CD4-positive, alpha-beta T cell treated with Interleukin-4 for 1 hour (primary cell): ENCODE measurements around the gene KIF3B.
"Not testable (repeated sequence)": the region's sequence is repeated elsewhere in the genome, so short reads cannot be mapped to it uniquely, and the experiment has no call there.

Experiments used
- DNase-seq, 2 donors: peaks; one replicate each; pipeline ENCODE4 v3.0.0-alpha.2; 2020 to 2022

KIF3B gene

DNA sequence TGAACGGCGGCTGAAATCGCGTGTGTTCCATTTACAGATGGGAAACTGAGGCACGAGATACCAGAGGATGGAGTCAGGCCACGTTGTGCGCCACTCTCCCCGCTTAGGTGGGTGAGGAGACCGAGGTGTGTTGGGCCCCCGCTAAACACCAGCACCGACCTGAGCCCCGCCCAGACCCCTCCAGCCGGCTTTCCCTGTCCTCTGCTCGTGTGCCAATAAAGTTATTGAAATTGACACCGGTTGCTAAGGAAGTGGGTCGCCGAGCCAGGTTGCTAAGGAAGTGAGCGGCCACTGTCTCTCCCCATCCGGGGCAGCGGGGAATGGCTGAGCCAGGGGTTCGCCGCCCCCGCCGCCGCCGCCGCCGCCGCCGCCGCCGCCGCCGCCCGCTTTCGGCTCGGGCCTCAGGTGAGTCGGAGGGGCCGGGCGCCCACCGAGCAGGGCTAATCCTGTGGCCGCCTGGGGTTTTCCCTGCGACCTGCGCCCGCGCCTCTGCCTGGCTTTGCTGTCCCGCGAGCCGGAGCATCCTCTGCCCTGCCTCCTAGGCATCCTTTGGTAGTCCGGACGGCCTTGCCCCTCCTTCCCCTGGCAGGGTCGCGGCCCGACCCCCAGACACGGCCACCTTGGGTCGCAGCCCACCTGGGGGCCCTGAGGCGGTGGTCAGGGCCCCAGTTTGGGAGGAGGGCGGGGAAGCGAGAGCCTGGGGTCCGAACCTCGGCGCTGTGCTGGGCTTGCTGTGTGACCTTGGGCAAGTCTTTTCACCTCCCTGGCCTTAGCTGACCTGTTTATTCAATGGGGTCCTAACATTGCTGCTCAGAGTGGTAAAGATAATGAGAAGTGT lies at the start of gene KIF3B:
Gene KIF3B, plus strand, starts transcription at position 291 of the 838 bp plus-strand sequence. CDS start 32,127 bp downstream, outside the sequence.
- peak; percentile 90 to 92 for DNase-seq

DNA sequence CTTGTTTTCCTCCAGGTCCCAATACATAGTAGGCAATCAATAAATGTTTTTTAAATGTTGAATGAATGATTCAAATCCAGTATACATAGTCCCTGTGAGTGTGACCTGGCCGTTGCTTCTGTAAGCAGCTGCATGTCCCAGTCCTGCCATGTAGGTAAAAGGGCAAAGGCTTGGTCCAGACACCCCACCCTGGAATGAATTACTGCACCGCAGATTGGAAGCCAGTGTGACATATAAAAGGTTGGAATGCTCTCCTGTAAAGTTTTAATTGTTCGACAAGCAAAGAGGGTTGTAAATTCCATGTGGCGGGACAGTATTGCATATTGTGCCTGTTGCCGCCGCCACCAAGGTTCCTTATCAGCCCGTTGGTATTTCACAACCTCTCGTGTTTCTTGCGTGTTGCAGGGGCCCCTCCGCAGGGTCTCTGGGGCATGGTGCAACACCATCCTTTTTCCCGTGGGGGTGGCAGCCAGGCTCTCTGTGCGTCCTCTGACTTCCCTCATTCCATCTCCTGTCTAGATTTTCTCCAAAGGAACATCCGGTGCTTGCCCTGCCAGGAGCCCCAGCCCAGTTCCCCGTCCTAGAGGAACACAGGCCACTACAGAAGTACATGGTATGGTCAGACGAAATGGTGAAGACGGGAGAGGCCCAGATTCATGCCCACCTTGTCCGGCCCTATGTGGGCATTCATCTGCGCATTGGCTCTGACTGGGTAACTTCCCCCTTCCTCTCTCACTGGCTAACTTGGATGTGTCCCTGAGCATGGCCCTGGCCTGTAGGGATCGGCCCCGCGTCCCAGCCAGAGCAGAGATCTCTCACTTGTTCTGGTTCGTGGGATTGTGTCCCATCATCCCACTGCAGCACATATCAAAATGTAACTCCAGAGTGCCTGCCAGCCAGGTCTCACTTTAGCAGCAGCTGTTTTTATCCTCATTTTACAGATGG lies 49.4 kb upstream of the KIF3B start:
- no peak for DNase-seq

DNA sequence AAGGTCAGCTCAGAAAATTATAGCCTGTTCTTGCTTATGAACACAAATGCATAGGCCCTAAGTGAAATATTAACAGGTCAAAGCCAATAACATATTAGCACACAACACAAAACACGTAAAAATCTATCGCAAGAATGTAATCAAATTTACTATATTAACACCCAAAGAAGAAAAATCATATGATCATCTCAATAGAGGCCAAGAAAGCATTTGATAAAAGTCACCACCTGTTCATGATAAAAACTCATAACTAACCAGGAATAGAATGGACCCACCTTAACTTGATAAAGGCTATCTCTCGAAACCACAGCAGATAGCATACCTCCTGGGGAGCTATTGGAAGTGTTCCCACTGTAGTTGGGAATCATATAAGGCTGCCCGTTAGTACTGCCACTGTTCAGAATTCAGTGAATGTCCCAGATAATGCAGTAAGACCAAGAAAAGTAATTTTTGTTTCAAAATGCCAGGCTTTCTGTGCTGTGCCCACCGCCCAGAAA lies 48.2 kb upstream of the KIF3B start:
- DNase-seq, result no peak

DNA sequence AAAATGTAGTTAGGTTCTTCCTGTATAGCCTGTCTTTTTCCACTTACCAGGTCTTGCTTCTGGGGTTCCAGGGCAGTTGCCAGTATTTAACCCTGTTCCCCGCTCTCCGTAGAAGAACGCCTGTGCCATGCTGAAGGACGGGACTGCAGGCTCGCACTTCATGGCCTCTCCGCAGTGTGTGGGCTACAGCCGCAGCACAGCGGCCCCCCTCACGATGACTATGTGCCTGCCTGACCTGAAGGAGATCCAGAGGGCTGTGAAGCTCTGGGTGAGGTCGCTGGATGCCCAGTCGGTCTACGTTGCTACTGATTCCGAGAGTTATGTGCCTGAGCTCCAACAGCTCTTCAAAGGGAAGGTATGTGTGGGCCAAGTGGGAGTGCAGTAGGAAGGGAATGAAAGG lies 46.7 kb upstream of the KIF3B start:
- no peak for DNase-seq

DNA sequence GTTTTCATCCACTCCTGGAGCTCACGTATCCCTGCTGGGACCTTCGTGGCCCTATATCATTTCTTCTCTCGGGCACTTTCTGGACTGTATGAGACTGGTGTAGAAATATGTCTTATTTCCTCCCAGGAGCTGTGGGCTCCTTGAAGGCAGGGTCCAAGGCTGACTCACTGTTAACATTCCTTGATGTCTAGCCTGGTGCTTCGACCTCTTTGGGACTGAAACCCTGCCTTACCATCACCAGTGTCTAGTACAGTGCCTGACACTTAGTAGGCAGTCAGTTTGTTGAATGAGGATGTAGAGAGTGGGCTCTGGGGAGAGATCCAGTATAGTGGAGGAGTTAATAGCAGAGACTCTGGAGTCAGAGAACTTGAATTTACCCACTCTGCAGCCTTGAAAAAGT lies 46.2 kb upstream of the KIF3B start:
- no peak for DNase-seq

DNA sequence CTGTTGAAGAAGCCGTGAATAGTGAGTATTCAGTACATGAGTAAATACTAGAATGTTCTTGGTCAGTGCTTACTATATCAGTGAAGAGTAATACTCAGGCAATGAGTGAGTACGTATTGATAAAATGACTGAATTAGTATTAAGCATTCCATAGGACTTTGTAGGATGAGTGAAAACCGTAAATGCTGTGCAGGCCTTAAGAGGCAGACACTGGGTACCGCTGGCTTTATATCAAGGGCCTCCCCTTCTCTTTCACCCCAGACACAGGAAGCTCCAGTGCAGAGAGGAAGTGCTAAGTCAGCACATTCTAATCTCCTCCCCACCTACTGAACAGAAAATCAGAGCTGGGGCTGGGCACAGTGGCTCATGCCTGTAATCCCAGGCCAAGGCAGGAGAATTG lies 45.6 kb upstream of the KIF3B start:
- DNase-seq, result peak; percentile 46 to 66

DNA sequence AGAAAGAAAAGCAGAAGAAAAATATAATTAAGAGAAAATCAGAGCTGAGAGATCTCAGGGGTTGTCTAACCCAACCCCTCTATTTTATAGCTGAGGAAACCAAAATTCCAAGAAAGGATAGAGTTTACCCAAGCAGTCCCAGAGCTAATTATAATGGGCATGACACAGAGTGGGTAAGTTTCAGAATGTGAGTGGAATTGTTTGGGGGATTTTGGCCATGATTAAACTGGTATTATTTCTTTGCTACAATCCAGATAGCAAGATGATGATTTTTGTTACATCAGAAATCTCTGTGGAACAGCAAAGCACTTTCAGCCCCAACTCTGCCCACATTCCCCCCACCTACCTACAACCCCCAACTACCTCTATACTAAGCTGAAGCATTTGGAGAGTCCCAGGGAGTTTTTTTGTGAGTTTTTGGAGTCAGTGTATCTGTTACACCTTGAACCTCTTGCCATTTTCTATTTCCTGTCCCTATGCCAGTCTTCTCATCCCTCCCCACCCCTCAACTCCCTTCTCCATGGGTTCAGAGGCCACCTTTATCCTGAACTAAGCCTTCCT lies 45.0 kb upstream of the KIF3B start:
- DNase-seq, result no peak

DNA sequence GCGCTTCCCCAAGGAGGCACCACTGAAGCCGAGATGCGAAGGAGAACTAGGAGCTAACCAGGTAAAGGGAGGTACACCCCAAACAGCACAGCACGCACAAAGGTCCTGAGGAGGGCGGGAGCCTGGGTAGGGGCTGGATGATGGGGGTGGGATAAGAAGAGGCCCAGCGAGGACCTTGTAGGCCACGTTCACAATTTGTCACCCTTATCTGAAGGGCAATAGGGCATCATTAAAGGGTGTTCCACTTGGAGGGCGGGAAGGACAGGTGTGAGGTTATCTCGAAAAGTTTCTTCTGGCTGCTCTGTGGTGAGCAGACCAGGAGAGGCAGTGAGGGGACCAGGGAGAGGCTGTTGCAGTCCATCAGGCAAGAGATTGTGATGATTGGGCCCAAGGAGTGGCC lies 44.2 kb upstream of the KIF3B start:
- DNase-seq, result no peak

DNA sequence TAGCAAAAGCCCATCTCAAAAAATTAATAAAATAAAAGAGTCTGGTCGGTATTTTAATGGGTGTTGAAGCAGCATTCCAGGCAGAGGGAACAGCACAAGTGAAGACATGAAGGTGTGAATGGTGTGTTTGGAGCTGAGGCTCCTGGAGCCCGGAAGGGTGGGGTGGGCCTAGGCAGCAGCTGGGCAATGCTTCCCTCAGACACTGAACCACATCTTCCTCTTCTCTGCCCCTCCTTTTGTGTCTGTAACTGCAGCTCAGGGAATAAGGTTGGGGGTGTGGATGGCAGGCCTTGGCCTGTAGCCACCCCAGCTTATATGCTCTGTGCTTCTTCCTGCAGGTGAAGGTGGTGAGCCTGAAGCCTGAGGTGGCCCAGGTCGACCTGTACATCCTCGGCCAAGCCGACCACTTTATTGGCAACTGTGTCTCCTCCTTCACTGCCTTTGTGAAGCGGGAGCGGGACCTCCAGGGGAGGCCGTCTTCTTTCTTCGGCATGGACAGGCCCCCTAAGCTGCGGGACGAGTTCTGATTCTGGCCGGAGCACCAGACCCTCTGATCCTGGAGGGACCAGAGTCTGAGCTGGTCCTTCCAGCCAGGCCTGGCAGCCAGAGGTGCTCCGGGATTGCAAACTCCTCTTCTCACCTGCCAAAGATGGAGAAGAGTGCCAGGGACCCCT lies 43.2 kb upstream of the KIF3B start:
- DNase-seq, result no peak

DNA sequence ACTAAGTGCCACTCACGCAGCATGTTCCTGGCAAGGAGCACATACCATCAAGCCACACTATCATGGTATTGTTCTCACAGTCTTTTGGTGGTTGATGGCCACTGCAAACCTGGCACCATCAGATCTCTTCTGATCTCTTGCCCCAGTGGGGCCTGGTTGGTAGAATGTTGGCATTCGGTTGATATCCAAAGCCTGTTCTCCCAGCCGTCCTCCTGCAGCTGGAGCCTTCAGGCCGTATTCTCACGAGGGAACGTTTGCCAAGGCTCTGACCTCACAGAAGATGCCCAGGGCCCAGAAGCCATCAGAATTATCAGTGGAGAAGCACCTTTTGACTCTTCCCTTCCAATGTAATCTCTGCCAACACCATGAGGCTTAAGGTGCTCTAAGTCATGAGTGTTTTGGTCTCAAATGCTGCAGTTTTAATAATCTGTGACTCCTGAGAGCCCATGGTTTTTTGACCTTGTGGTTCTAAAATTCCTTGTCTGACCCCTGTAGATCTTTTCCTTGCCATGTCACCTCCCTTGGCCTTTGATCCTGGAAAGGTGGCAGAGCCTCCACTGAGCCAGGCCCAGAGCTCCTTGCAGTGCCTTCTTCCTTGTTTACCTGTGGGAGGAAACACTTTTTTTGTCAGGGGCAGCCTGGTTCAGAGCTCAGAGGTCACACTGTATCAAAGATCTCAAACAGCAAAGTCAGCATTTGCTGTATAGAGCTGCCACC lies 42.0 kb upstream of the KIF3B start:
- DNase-seq, result no peak

DNA sequence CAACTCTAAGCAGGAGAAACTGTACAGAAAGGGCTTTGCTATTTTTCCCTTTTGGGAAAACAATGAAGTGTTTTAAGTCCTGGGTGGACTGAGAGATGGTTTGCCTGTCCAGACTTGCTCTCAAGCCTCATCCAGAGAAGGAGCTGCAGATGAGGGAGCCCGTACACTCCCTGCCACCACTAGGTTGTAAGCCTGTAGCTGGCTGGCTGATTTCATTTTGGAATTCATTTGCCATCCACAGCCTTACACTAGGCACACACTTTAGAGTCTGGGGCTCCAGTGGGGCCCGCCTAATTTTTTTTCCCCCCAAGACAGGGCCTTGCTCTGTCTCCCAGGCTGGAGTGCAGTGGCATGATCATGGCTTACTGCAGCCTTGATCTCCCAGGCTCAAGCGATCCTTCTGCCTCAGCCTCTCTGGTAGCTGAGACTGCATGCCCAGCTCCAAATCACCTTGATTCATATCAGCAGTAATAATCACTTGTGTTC lies 41.4 kb upstream of the KIF3B start:
- no peak for DNase-seq

DNA sequence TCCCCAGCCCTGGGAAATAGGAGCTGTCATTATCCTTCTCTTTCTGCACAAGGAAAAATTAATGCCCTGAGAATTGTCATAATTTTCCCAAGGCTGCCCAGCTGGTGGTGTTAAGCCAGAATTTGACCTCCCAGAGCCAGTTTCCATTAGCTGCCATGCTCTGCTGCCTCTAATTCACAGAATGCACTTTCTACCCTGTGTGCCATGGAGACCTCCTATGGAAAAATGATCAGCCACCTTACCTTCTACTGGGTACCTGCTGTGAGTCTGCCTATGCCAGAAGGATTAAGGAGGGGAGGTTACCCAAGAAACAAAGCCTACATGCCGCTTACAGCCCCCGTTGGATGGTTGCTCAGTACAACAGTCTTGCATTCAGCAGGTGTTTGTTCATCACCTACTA lies 40.6 kb upstream of the KIF3B start:
- no peak for DNase-seq

DNA sequence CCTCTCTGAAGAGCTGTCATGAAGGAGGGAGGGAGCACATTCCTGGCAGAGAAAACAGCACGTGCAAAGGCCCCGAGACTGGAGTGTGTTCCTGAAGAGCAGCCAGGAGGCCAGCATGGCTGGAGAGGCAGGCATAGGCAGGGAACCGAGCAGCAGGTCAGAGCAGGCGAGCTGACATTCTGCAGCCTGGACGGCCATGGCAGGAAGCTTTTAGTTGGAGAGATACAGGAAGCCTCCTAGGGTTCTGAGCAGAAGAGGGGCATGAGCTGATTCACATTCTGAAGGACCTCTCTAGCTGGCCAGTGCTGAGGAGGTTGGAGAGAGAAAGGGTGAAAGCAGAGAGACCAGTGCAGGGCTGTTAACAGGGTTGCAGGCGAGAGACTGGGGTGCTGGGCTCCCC lies 40.0 kb upstream of the KIF3B start:
- no peak for DNase-seq

DNA sequence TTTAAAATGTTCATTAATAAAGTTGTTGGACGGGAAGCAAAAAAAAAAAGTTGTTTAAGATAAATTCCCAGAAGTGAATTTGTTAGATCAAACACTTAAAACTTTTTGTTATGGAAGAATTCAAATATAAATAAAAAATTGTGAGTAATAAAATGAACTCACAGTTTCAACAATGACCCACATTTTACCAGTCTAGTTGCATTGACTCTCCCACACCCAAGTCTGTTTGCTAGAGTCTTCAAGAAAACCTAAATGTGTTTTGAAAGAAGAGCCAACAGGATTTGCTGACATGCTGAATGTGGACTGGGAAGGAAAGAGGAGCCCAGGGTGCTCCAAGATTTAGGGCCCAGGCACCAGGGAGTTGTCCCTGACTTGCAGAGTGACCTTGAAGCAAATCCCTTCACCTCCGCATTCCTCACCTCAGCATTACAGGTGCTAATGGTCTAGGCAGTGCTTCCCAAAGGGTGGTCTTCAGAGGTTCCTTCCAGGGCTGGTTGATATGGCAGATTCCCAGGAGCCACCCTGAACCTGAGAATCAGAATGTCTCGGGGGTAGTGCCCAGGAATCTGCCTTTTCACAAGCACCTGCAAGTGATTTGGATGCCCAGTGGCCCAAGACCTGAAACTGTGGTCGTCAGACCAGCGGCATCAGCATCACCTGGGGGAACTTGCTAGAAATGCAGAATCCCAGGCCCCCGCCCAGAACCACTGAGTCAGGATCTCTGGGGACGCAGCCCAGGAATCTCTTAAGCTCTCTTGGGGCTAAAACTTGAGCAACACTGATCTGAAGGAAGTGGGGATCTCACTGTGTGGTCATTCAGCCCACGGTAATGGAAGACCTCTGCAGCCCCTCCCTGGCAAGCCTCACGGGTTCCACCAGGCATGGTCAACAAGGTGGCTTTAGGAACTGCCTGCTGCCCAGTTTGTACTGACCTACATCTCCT lies 38.7 kb upstream of the KIF3B start:
- DNase-seq, result no peak

DNA sequence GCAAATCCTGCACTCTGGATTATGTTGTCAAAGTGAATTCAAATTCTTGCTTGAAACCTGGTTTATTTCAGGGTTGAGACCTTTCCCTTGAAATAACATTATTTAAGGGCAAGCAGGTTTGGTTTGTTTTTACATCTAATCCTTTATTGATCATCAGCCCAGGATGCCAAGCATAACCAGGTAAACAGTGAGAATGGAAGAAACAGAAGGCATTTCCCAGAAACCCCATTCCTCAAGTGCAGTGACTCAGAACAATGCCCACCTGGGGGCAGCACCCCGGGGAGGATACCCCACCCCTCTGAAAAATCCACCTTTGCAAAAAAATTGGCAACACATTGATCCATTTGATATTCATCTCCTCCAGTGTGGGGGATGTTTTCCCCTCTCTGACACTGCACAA lies 37.2 kb upstream of the KIF3B start:
- no peak for DNase-seq

DNA sequence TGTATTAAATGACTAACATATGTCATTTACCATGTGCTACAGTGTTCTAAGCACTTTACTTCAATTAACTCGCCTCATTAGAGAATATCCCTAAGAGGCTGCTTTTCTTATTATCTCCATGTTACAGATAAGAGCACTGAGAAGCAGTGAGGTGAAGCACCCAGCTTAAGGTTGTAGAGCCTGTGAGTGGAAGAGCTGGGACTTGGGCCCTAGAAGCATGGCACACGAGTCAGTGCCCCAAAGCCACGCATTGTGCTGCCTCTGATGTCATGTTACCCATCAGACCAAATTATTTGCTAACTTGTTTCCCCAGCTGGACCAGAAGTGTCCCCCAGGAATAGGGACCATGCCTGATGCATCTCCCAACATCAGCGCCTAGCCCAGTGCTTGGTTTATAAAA lies 35.6 kb upstream of the KIF3B start:
- no peak for DNase-seq

DNA sequence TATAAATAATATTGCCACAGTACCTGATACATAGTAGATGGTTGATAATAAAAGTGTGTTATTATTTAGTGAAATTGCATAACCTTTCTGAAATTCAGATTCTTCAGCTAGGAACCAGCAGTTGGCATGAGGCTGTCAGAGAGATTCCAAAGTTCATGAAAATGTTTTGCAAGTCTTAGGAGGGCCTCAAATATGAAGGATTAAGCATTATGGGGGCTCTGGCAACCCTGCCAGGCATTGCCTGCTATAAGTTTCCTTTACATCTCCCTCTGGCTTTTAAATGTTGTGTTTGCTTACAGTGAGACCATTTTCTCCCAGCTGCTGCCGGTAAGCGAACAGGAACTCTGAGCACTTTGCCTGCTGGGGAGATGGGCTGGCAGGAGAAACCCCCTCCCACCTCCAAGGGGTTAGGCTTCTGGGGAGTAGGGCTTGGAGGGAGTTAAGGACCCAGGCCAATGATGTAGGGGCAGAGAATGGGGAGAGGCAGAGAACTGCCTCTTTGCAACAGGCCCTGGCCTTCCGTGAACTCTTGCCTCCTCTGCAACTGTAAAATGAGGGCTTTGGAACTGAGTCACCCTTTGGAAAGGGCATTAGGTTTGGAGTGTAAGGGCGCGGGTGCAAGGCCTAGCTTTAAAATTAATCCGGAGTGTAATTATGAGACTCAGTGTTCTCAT lies 33.2 kb upstream of the KIF3B start:
- DNase-seq, result no peak

DNA sequence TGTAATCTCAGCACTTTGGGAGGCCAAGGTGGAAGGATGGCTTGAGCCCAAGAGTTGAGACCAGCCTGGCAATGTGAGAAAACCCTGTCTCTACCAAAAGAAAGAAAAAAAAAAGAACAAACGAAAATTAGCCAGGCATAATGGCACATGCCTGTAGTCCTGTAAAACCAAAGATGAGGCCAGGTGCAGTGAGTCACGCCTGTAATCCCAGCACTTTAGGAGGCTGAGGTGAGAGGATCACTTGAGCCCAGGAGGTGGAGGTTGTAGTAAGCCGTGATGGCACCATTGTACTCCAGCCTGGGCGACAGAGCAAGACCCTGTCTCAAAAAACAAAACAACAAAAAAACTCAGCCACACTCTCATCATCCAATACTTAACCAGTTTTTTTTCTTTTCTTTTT lies 32.5 kb upstream of the KIF3B start:
- DNase-seq, result no peak

DNA sequence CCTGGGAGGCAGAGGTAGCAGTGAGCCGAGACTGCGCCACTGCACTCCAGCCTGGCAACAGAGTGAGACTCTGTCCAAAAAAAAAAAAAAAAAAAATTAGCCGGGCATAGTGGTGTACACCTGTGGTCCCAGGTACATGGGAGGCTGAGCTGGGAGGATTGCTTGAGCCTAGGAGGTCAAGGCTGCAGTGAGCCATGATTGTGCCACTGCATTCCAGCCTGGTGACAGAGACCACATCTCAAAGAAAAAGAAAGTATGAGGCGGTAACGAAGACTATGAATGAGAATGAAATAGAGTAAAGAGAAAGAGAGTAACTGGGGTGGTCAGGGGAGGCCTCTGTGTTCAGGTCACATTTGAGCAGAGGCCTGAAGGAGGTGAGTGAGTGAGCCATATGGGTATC lies 31.2 kb upstream of the KIF3B start:
- not testable (repeated sequence) for DNase-seq

DNA sequence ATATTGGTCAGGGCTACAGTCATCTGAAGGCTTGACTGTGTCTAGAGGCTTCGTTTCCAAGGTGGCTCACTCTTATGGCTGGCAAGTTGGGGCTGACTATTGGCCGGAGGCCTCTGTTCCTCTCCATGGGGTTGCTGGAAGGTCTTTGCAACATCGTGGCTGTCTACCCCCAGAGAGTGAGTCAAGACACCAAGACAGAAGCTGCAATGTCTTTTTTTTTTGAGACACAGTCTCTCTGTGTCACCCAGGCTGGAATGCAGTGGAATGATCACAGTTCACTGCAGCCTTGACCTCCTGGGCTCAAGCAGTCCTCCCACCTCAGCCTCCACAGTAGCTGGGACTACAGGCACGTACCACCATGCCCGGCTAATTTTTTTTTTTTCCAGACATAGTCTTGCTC lies 29.4 kb upstream of the KIF3B start:
- no peak for DNase-seq
